ENCODE results near the gene SKIC2.
"Not testable (repeated sequence)": the region's sequence is repeated elsewhere in the genome, so short reads cannot be mapped to it uniquely, and the experiment has no call there.

The SKIC2 gene

GRCh38 chr6:31970604-31971271, 11.8 kb downstream of the SKIC2 start:
- H3K27me3 ChIP-seq = no peaks in the 10 kb centered on the region
- H3K36me3 ChIP-seq = peaks cover 50% of the 10 kb centered on the region
- H3K27ac ChIP-seq = peak overlapping the region; percentile 100
- H3K4me1 ChIP-seq (ENCODE audit: control insufficient read depth in 1 of 2, insufficient read depth in 1 of 2, low read depth in 1 of 2, low read length in 1 of 2) = peaks cover 19 to 29% of the 10 kb centered on the region in 2 experiments
- no peaks in the 10 kb centered on the region for H3K9me3 ChIP-seq
- TF ChIP-seq CTCF (IDR thresholded peaks at IDR 0.05) = no peak
- H3K4me3 ChIP-seq (ENCODE audit: low read depth in 1 of 2, low read length in 1 of 2) = no peak overlapping the region

DNA sequence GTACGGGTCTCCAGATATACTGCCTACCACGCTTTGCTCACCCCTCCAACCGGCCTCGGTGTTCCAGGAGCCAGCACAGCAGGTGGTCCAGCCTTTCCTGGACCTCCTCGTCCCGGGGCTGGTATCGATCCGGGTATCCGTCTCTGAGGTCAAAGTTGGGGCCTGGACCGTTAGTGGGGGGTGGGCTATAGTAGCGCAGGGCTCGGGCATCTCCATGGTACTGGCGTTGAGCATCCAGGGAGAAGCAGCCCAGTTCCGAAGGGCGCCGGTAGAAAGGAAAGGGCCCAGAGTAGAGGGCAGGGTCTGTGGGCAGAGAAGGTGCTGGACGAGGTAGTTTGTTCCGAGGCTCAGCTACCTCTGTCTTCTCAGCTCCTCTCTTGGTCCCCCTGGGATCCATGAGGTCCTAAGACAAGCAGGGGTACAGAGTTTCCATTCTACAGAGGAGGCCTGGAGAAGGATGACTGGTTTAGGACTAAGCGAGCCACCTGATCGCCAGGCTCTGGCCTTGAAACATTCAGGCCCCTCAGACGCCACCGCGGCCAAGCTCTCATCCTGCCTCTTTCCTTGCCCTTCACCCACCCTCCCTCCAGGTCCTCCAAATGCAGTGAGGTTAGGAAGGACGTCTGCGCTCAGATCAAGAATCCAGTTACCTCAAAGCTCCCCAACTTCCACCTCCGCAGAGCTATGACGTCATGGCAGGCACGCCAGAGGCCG, 12.5 kb downstream of the SKIC2 start:
- H3K27me3 ChIP-seq = no peaks in the 10 kb centered on the region
- H3K9me3 ChIP-seq = no peaks in the 10 kb centered on the region
- H3K27ac ChIP-seq = peak overlapping the region; percentile 100
- peaks cover 19 to 29% of the 10 kb centered on the region in 2 experiments for H3K4me1 ChIP-seq (ENCODE audit: control insufficient read depth in 1 of 2, insufficient read depth in 1 of 2, low read depth in 1 of 2, low read length in 1 of 2)
- no peak for TF ChIP-seq CTCF (IDR thresholded peaks at IDR 0.05)
- peaks cover 43% of the 10 kb centered on the region for H3K36me3 ChIP-seq
- peak overlapping the region; percentile 81 to 93 for H3K4me3 ChIP-seq (ENCODE audit: low read depth in 1 of 2, low read length in 1 of 2)

GRCh38 chr6:31971993-31972708, 13.2 kb downstream of the SKIC2 start, which contains the start of gene DXO:
Gene DXO (minus strand): TSS chr6:31972138. CDS start chr6:31971675, 463 bp downstream.
- Histone ChIP-seq H3K9me3 (no peaks in the 10 kb centered on the region), H3K27me3 (no peaks in the 10 kb centered on the region), H3K27ac (peak within 1 kb of the TSS; percentile 100), H3K4me3 (ENCODE audit: low read depth in 1 of 2, low read length in 1 of 2) (peak within 1 kb of the TSS; percentile 81 to 93), H3K4me1 (ENCODE audit: control insufficient read depth in 1 of 2, insufficient read depth in 1 of 2, low read depth in 1 of 2, low read length in 1 of 2) (peaks cover 19 to 29% of the 10 kb centered on the region in 2 experiments), H3K36me3 (peaks cover 36% of the 10 kb centered on the region)
- TF ChIP-seq CTCF (IDR thresholded peaks at IDR 0.05) = peak; percentile 29

DNA sequence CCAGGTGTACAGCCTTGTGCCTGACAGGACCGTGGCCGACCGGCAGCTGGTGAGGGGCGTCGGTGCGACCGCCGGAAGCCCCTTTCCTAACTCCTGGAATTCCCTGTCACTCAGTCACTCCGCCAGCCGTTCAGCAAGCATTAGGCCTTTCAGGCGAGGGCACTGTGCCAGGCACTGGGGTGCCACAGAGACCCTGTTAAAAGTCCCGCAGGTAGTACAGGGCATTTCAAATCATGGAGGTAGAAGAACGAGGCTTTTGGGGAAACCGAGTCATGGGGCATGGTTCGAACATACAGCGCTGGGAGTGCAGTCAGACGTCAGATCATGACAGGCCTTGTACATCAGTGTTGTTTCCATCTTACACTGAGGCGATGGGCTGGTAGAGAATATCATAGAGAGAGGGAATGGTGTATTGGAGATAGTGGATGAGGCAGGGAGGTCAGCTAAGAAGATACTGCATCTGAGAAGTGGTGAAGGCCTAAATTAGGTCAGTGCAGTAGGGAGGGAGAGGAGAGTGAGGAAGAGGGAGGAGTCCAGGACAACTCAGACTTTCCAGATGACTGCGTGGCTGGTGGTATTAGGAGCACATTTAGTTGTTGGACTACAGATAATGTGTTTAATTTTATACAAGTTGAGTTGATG, 13.9 kb downstream of the SKIC2 start:
- H3K36me3 ChIP-seq = peaks cover 29% of the 10 kb centered on the region
- peak overlapping the region; percentile 81 to 93 for H3K4me3 ChIP-seq (ENCODE audit: low read depth in 1 of 2, low read length in 1 of 2)
- H3K27me3 ChIP-seq = no peaks in the 10 kb centered on the region
- no peak for TF ChIP-seq CTCF (IDR thresholded peaks at IDR 0.05)
- peaks cover 19 to 29% of the 10 kb centered on the region in 2 experiments for H3K4me1 ChIP-seq (ENCODE audit: control insufficient read depth in 1 of 2, insufficient read depth in 1 of 2, low read depth in 1 of 2, low read length in 1 of 2)
- no peaks in the 10 kb centered on the region for H3K9me3 ChIP-seq
- H3K27ac ChIP-seq = peak overlapping the region; percentile 100

GRCh38 chr6:31976065-31976464, 17.1 kb downstream of the SKIC2 start:
- not testable (repeated sequence) for H3K9me3 ChIP-seq
- H3K4me1 ChIP-seq (ENCODE audit: control insufficient read depth in 1 of 2, insufficient read depth in 1 of 2, low read depth in 1 of 2, low read length in 1 of 2) = peaks cover 16 to 23% of the 10 kb centered on the region in 2 experiments

More at GRCh38 chr6:31976065-31976464, 17.1 kb downstream of the SKIC2 start:
- H3K27me3 ChIP-seq; H3K4me3 ChIP-seq (ENCODE audit: low read depth in 1 of 2, low read length in 1 of 2); H3K27ac ChIP-seq: not testable (repeated sequence)
- H3K36me3 ChIP-seq = peaks cover 15% of the 10 kb centered on the region

All from neutrophil (primary cell).